Measurements from ENCODE around the gene COMP.
A peak's percentile ranks its signal among the peaks of the same experiment; 100 is the strongest.

Gene COMP

GRCh38 chr19:18804139-18804601 is 13.1 kb upstream of the COMP start:
- DNase-seq (ENCODE audit: low read depth in 2 of 3, low spot score in 2 of 3): no peak

GRCh38 chr19:18803550-18804138 is 12.5 kb upstream of the COMP start:
- DNase-seq (ENCODE audit: low read depth in 2 of 3, low spot score in 2 of 3): no peak

GRCh38 chr19:18802354-18802753 is 11.2 kb upstream of the COMP start:
- no peak for DNase-seq (ENCODE audit: low read depth in 2 of 3, low spot score in 2 of 3)

- no peak for DNase-seq (ENCODE audit: low read depth in 2 of 3, low spot score in 2 of 3)
Measured at GRCh38 chr19:18800636-18801035, 9.5 kb upstream of the COMP start.

- DNase-seq (ENCODE audit: low read depth in 2 of 3, low spot score in 2 of 3): no peak
Measured at GRCh38 chr19:18800079-18800478, 9.0 kb upstream of the COMP start.

GRCh38 chr19:18799389-18799970 is 8.4 kb upstream of the COMP start:
- no peak for DNase-seq (ENCODE audit: low read depth in 2 of 3, low spot score in 2 of 3)

GRCh38 chr19:18798384-18799352 is 7.6 kb upstream of the COMP start:
- DNase-seq (ENCODE audit: low read depth in 2 of 3, low spot score in 2 of 3): no peak

GRCh38 chr19:18796239-18796638 is 5.1 kb upstream of the COMP start:
- DNase-seq (ENCODE audit: low read depth in 2 of 3, low spot score in 2 of 3): no peak

GRCh38 chr19:18795540-18795939 is 4.4 kb upstream of the COMP start:
- DNase-seq (ENCODE audit: low read depth in 2 of 3, low spot score in 2 of 3): no peak

GRCh38 chr19:18794692-18795091 is 3.6 kb upstream of the COMP start:
- no peak for DNase-seq (ENCODE audit: low read depth in 2 of 3, low spot score in 2 of 3)

GRCh38 chr19:18794029-18794313 is 2.9 kb upstream of the COMP start:
- DNase-seq (ENCODE audit: low read depth in 2 of 3, low spot score in 2 of 3): no peak

GRCh38 chr19:18793144-18794028 is 2.3 kb upstream of the COMP start:
- no peak for DNase-seq (ENCODE audit: low read depth in 2 of 3, low spot score in 2 of 3)

- no peak for DNase-seq (ENCODE audit: low read depth in 2 of 3, low spot score in 2 of 3)
Measured at GRCh38 chr19:18792661-18793060, 1.6 kb upstream of the COMP start.

GRCh38 chr19:18791315-18791678 is 192 bp upstream of the COMP start:
- no peak for DNase-seq (ENCODE audit: low read depth in 2 of 3, low spot score in 2 of 3)

GRCh38 chr19:18789883-18790565 is 1.1 kb downstream of the COMP start:
- no peak for DNase-seq (ENCODE audit: low read depth in 2 of 3, low spot score in 2 of 3)

- no peak for DNase-seq (ENCODE audit: low read depth in 2 of 3, low spot score in 2 of 3)
Measured at GRCh38 chr19:18789422-18789869, 1.7 kb downstream of the COMP start.

GRCh38 chr19:18788529-18789421 is 2.3 kb downstream of the COMP start:
- DNase-seq (ENCODE audit: low read depth in 2 of 3, low spot score in 2 of 3): no peak

- peak; percentile 43 to 80 (median 44) for DNase-seq (ENCODE audit: low read depth in 2 of 3, low spot score in 2 of 3)
Measured at GRCh38 chr19:18785179-18786124, 5.7 kb downstream of the COMP start.

GRCh38 chr19:18784786-18785120 is 6.4 kb downstream of the COMP start:
- no peak for DNase-seq (ENCODE audit: low read depth in 2 of 3, low spot score in 2 of 3)
